ENCODE measurements around the gene SYAP1. TPM values are rescaled to one million over a fixed set of nuclear protein-coding genes. Genes with fewer than 3 reads are reported as not detected.

Gene SYAP1
- total RNA-seq, 4 donors from 2014 or later: 10.6 to 26.4 (median 16.9) TPM

GRCh38 chrX:16687514-16687913, 31.9 kb upstream of the SYAP1 start:
- no peaks in the 10 kb centered on the region for H3K36me3 ChIP-seq
- H3K4me1 ChIP-seq: no peaks in the 10 kb centered on the region
- TF ChIP-seq, protein P1, sequence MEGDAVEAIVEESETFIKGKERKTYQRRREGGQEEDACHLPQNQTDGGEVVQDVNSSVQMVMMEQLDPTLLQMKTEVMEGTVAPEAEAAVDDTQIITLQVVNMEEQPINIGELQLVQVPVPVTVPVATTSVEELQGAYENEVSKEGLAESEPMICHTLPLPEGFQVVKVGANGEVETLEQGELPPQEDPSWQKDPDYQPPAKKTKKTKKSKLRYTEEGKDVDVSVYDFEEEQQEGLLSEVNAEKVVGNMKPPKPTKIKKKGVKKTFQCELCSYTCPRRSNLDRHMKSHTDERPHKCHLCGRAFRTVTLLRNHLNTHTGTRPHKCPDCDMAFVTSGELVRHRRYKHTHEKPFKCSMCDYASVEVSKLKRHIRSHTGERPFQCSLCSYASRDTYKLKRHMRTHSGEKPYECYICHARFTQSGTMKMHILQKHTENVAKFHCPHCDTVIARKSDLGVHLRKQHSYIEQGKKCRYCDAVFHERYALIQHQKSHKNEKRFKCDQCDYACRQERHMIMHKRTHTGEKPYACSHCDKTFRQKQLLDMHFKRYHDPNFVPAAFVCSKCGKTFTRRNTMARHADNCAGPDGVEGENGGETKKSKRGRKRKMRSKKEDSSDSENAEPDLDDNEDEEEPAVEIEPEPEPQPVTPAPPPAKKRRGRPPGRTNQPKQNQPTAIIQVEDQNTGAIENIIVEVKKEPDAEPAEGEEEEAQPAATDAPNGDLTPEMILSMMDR (IDR thresholded peaks at IDR 0.05 in 4 of 5, conservative IDR thresholded peaks at IDR 0.05 in 1 of 5): no peak
- H3K27me3 ChIP-seq: no peaks in the 10 kb centered on the region
- H3K9me3 ChIP-seq: no peaks in the 10 kb centered on the region
- ATAC-seq: no peak
- no peak overlapping the region for H3K27ac ChIP-seq
- intact Hi-C loops (cut with DNase I; ENCODE audit: low total_unique reads) (no loop called here), in situ Hi-C loops (cut with MboI; ENCODE audit: low sequenced_read_pairs in 4 of 4) (no loop called here)
- H3K4me3 ChIP-seq: no peak overlapping the region
- DNase-seq: no peak

- in situ Hi-C loops (cut with MboI; ENCODE audit: low sequenced_read_pairs in 4 of 4) (no loop called here), intact Hi-C loops (cut with DNase I; ENCODE audit: low total_unique reads) (loop anchor here (10.0 kb wide), 2 partner anchors 570 to 1010 kb away; partner anchors contain the start of gene GRPR)
- DNase-seq (peak in 1 of 2 donors; percentile 27), ATAC-seq (no peak)
- no peaks in the 10 kb centered on the region for H3K36me3 ChIP-seq
- TF ChIP-seq, protein P1 (IDR thresholded peaks at IDR 0.05 in 4 of 5, conservative IDR thresholded peaks at IDR 0.05 in 1 of 5): peak; percentile 52 to 87 (median 70)
- no peak for TF ChIP-seq POLR2A (IDR thresholded peaks at IDR 0.05)
- no peak overlapping the region for H3K4me3 ChIP-seq
- no peaks in the 10 kb centered on the region for H3K4me1 ChIP-seq
- no peak overlapping the region for H3K27ac ChIP-seq
- no peaks in the 10 kb centered on the region for H3K27me3 ChIP-seq
- no peaks in the 10 kb centered on the region for H3K9me3 ChIP-seq
These were observed 24.2 kb upstream of the SYAP1 start for GRCh38 chrX:16695079-16695676.

- no peaks in the 10 kb centered on the region for H3K27me3 ChIP-seq
- no peak overlapping the region for H3K27ac ChIP-seq
- ATAC-seq: no peak
- TF ChIP-seq POLR2A (IDR thresholded peaks at IDR 0.05): no peak
- TF ChIP-seq, protein P1 (IDR thresholded peaks at IDR 0.05 in 4 of 5, conservative IDR thresholded peaks at IDR 0.05 in 1 of 5): no peak
- intact Hi-C loops (cut with DNase I; ENCODE audit: low total_unique reads) (loop anchor here (10.0 kb wide), 2 partner anchors 572 to 1012 kb away; partner anchors contain the start of gene GRPR), in situ Hi-C loops (cut with MboI; ENCODE audit: low sequenced_read_pairs in 4 of 4) (no loop called here)
- H3K9me3 ChIP-seq: no peaks in the 10 kb centered on the region
- DNase-seq: no peak
- H3K36me3 ChIP-seq: no peaks in the 10 kb centered on the region
- H3K4me1 ChIP-seq: no peaks in the 10 kb centered on the region
- no peak overlapping the region for H3K4me3 ChIP-seq
These were observed 22.5 kb upstream of the SYAP1 start for GRCh38 chrX:16696956-16697355.

DNA sequence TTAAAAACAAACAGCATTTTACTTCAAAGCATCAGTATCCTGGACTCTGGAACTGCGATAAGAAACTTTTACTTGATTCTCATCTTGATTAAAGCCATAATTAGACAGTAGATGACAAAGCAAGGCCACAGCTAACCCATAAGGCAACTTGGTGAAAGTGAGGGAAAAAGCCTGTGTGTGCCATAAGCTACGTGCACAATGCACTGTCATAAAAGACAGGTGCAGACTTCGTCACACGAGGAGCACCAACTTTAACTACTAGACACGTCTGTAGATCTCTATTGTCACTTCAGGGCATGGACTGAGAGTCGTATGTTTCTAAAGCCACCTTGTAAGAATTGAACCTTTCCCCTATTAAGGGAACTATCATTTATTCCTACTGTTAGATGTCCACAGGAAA, 20.0 kb upstream of the SYAP1 start:
- DNase-seq (no peak), ATAC-seq (no peak)
- Histone ChIP-seq H3K4me3 (no peak overlapping the region), H3K27ac (no peak overlapping the region), H3K4me1 (no peaks in the 10 kb centered on the region), H3K36me3 (no peaks in the 10 kb centered on the region), H3K9me3 (no peaks in the 10 kb centered on the region), H3K27me3 (no peaks in the 10 kb centered on the region)
- no peak for TF ChIP-seq POLR2A (IDR thresholded peaks at IDR 0.05)
- TF ChIP-seq, protein P1 (IDR thresholded peaks at IDR 0.05 in 4 of 5, conservative IDR thresholded peaks at IDR 0.05 in 1 of 5): no peak
- intact Hi-C loops (cut with DNase I; ENCODE audit: low total_unique reads): loop anchor here (10.0 kb wide), 2 partner anchors 575 to 1015 kb away; partner anchors contain the start of gene GRPR
- in situ Hi-C loops (cut with MboI; ENCODE audit: low sequenced_read_pairs in 4 of 4): no loop called here
